ENCODE results near the gene SLC35D2. TPM values are rescaled to one million over a fixed set of nuclear protein-coding genes. Genes with fewer than 3 reads are reported as not detected.
A peak's percentile ranks its signal among the peaks of the same experiment; 100 is the strongest.

SLC35D2 gene
- total RNA-seq, 4 donors from 2014 or later: 10.7 to 21.3 (median 13.3) TPM

DNA sequence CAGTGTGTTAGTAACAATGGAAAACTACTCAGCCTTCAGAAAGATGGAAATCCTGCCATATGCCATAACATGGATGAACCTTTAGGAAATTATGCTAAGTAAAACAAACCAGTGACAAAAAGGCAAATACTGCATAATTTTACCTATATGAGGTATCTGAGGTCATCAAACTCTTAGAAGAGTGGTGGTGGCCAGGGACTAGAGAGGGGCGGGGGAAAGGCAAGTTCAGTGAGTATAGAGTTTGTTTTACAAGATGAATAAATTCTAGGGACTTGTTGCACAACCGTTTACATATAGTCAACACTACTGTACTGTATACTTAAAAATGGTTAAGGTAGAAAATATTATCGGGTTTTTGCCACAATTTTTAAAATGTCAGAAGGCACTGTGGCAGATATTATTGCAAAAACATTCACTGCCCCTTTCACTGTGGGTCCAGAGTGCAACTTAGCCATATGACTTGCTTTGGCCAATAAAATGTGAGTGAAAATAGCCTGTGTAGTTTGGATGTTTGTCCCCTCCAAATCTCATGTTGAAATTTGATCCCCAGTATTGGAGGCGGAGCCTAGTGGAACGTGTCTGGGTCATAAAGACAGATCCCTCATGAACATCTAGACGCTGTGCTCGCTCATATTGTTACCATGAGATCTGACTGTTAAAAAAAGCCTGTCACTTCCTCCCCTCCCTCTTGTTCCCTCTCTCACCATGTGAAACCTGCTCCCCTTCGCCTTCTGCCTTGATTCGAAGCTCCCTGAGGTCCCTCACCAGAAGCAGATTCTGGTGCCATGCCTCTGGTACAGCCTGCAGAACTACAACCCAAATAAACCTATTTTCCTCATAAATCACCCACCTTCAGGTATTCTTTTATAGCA is 25.1 kb upstream of the SLC35D2 start:
- 75 to 77% methylated on average over 9 of the region's 9 CpGs for WGBS, 2 donors
- TF ChIP-seq POLR2A (IDR thresholded peaks at IDR 0.05): no peak
- TF ChIP-seq, protein P1, sequence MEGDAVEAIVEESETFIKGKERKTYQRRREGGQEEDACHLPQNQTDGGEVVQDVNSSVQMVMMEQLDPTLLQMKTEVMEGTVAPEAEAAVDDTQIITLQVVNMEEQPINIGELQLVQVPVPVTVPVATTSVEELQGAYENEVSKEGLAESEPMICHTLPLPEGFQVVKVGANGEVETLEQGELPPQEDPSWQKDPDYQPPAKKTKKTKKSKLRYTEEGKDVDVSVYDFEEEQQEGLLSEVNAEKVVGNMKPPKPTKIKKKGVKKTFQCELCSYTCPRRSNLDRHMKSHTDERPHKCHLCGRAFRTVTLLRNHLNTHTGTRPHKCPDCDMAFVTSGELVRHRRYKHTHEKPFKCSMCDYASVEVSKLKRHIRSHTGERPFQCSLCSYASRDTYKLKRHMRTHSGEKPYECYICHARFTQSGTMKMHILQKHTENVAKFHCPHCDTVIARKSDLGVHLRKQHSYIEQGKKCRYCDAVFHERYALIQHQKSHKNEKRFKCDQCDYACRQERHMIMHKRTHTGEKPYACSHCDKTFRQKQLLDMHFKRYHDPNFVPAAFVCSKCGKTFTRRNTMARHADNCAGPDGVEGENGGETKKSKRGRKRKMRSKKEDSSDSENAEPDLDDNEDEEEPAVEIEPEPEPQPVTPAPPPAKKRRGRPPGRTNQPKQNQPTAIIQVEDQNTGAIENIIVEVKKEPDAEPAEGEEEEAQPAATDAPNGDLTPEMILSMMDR (IDR thresholded peaks at IDR 0.05): no peak
- H3K4me3 ChIP-seq (ENCODE audit: low read depth, poor library complexity, severe bottlenecking): no peak overlapping the region
- intact Hi-C loops (cut with DNase I; ENCODE audit: low total_unique reads): no loop called here
- DNase-seq (ENCODE audit: low spot score in 2 of 2): no peak

DNA sequence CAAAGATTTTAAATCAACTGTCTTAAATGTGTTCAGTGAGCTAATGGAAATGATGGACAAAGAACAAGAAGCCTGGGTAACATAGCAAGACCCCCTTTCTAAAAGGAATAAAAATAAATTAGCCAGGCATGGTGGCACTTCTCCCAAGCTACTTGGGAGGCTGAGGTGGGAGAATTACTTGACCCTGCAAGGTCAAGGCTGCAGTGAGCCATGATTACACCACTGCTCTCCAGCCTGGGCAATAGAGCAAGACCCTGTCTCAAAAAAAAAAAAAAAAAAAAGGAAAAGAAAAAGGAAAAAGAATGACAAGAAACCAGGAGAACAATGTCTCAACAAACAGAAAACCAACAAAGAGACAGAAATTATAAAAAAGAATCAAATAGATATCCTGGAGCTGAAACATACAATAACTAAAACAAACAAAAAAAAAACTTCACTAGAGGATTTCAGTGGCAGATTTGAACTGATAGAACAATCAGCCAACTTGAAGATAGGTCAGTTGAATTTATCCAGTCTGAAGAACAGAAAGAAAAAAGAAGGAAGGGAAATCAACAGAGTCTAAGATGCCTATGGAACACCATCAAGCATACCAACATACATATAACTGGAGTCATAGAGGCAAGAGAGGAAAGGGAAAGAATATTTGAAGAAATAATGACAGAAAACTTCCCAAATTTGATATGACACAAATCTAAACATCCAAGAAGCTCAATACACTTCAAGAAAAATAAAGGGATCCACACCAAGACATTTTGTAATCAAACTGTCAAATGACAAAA is 16.8 kb upstream of the SLC35D2 start:
- TF ChIP-seq, protein P1 (IDR thresholded peaks at IDR 0.05): no peak
- TF ChIP-seq POLR2A (IDR thresholded peaks at IDR 0.05): no peak
- intact Hi-C loops (cut with DNase I; ENCODE audit: low total_unique reads): no loop called here
- H3K4me3 ChIP-seq (ENCODE audit: low read depth, poor library complexity, severe bottlenecking): no peak overlapping the region
- DNase-seq (ENCODE audit: low spot score in 2 of 2): peak in 1 of 2 donors; percentile 21

DNA sequence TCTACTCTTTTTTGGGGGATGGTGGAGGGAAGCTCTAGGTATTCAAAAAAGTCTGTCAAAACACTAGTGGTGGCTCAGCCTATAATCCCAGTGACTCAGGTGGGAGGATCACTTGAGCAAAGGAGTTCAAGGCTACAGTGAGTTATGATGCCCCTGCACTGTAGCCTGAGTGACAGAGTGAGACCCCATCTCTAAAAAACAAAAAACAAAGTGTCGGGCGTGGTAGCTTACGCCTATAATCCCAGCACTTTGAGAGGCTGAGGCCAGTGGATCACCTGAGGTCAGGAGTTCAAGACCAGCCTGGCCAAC is 15.8 kb upstream of the SLC35D2 start:
- DNase-seq (ENCODE audit: low spot score in 2 of 2): no peak
- no peak for TF ChIP-seq POLR2A (IDR thresholded peaks at IDR 0.05)
- TF ChIP-seq, protein P1 (IDR thresholded peaks at IDR 0.05): no peak
- H3K4me3 ChIP-seq (ENCODE audit: low read depth, poor library complexity, severe bottlenecking): no peak overlapping the region
- whole genome bisulfite sequencing, 2 donors: 87 to 96% methylated on average over 3 of the region's 3 CpGs
- intact Hi-C loops (cut with DNase I; ENCODE audit: low total_unique reads): no loop called here

DNA sequence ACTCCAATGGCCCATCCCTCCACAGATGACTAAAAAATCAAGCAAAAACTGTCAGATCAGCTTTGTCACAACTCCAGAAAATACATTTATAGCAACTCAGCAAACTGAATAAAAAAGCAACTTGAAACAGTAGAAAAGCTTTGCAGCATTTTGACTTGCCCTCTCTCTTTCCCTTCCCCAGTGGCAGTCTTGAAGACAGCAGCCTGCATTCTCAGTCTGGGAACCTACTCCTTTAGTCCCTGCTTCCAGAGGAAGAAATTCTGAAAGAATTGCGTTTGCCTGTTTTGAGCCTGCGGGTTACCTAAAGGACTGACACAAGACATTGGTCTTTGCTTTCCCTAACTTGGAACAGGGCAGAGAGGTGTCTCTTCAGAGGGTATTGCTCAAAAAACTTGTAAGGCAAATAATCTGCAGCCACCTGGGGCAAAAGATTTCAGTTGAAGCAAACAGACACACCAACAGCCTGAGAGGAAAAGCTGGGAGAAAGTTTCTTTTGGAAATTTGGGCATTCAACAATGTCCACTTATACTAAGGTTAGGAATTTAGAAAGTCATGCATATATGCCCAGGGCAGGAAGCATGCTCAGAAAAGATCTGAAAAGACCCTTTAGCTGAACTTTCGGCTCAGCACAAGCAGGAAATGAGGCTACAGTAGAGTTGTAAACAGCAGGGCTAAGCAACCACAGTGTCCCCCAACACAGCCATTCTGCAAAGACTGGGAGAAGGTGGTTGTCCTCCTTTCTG is 15.2 kb upstream of the SLC35D2 start:
- 69 to 81% methylated on average over 3 of the region's 3 CpGs for WGBS, 2 donors
- no peak for DNase-seq (ENCODE audit: low spot score in 2 of 2)
- H3K4me3 ChIP-seq (ENCODE audit: low read depth, poor library complexity, severe bottlenecking): no peak overlapping the region
- TF ChIP-seq POLR2A (IDR thresholded peaks at IDR 0.05): no peak
- TF ChIP-seq, protein P1 (IDR thresholded peaks at IDR 0.05): no peak
- intact Hi-C loops (cut with DNase I; ENCODE audit: low total_unique reads): no loop called here

DNA sequence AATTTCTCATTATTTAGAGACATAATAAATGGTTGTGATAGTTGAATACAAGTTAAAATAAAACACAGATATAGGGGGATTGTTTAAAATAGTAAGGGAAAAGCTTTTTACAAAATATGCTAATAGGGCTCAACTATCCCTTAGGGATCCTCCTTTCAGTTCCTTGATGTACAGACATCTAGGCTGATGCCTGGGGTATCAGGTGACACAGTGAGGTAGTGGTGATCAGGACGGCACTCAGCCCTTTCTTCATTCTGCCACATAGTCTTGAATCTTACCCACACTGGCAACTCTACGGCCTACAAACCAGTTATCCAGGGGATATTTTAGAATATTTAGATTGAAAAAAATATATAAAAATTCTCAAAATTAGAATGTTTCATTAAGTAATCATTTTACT is 12.5 kb upstream of the SLC35D2 start:
- intact Hi-C loops (cut with DNase I; ENCODE audit: low total_unique reads): no loop called here
- TF ChIP-seq, protein P1 (IDR thresholded peaks at IDR 0.05): no peak
- no peak for TF ChIP-seq POLR2A (IDR thresholded peaks at IDR 0.05)
- no peak overlapping the region for H3K4me3 ChIP-seq (ENCODE audit: low read depth, poor library complexity, severe bottlenecking)
- DNase-seq (ENCODE audit: low spot score in 2 of 2): no peak
- WGBS, 2 donors: 93 to 94% methylated on average over 2 of the region's 2 CpGs
